Activated CD4-positive, alpha-beta T cell treated with anti-CD3 and anti-CD28 coated beads, Interleukin-2, amount 10 ng/mL, durations not matched to agents 7 days and 5 days (primary cell): Measurements from ENCODE around the gene SH2D3C. TPM values are rescaled to one million over a fixed set of nuclear protein-coding genes. Genes with fewer than 3 reads are reported as not detected.
"Not testable (repeated sequence)": the region's sequence is repeated elsewhere in the genome, so short reads cannot be mapped to it uniquely, and the experiment has no call there.

Experiments used
- CTCF ChIA-PET: fragments of 350-600 bp; sonication (Branson Sonifier 250); formaldehyde crosslinking; loops from one replicate; lab custom pipeline; 2021; ENCODE audit warnings: antibody characterized with exemption; lab: Charles Lee
- POLR2A ChIA-PET: fragments of 350-600 bp; sonication (Branson Sonifier 250); formaldehyde crosslinking; loops from one replicate; lab custom pipeline; 2021; ENCODE audit warnings: antibody characterized with exemption; lab: Charles Lee
- DNase-seq: peaks from one replicate; pipeline ENCODE4 v3.0.0-alpha.2; 2020
- H3K27ac Mint-ChIP-seq: one replicate; pipeline ENCODE4 v1.8.0; 2021; ENCODE audit warnings: mild to moderate bottlenecking, moderate library complexity, mixed read lengths
- H3K27me3 Mint-ChIP-seq: one replicate; pipeline ENCODE4 v1.8.0; 2021; ENCODE audit warnings: mixed read lengths
- H3K36me3 Mint-ChIP-seq: one replicate; pipeline ENCODE4 v1.8.0; 2021; ENCODE audit warnings: low read depth, mixed read lengths
- H3K4me1 Mint-ChIP-seq: one replicate; pipeline ENCODE4 v1.8.0; 2021; ENCODE audit warnings: mixed read lengths
- H3K4me3 Mint-ChIP-seq: one replicate; pipeline ENCODE4 v1.8.0; 2021; ENCODE audit warnings: mild to moderate bottlenecking, moderate library complexity, mixed read lengths
- H3K9me3 Mint-ChIP-seq: one replicate; pipeline ENCODE4 v1.8.0; 2021; ENCODE audit warnings: mixed read lengths
- total RNA-seq, 2 experiments: library from RNA; stranded (reverse); gene quantifications; one replicate each; pipeline ENCODE4 v1.2.3, GENCODE V29; 2021

SH2D3C gene
- total RNA-seq, 2 experiments from 2014 or later: 67.9 to 71.4 TPM

DNA sequence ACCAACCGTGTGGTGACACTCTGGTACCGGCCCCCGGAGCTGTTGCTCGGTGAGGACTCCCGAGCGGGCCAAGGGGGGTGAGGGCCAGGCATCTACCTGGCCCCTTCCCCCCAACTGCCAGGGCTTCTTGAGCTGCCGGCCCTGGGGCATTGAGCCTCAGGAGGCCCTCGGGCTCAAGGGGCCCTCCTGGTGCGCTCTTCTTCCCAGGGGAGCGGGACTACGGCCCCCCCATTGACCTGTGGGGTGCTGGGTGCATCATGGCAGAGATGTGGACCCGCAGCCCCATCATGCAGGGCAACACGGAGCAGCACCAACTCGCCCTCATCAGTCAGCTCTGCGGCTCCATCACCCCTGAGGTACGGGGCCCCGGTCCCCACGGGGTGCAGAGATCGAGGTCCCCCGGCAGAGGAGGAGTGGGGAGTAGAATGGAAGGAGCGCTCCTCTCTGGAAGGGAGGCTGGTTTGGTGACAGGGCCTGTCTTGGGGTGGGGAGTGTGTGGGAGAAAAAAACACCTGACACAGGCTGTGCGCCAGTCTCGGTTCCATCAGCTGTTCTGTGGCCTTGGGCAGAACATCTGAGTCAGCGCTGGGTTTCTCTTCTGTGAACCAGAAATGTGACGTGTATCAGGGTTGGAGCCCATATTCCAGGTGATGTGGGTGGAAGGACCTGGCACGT is 10.0 kb upstream of the SH2D3C start:
- DNase-seq: no peak
- Mint-ChIP-seq H3K36me3 (peaks cover 47% of the 10 kb centered on the region), H3K27me3 (no peaks in the 10 kb centered on the region), H3K9me3 (no peaks in the 10 kb centered on the region), H3K4me1 (peaks cover 49% of the 10 kb centered on the region), H3K4me3 (peak overlapping the region; percentile 15), H3K27ac (peak overlapping the region; percentile 36)
- ChIA-PET POLR2A (interaction anchor here (0.6 to 0.7 kb wide), 2 partner anchors 19 to 109 kb away, joined by 3 to 8 read pairs; no protein-coding TSS in a partner anchor), CTCF (interaction anchor here (1.1 to 5.6 kb wide), 5 partner anchors 9 to 133 kb away, joined by 3 to 31 read pairs (median 5); partner anchors contain the start of gene TOR2A)

DNA sequence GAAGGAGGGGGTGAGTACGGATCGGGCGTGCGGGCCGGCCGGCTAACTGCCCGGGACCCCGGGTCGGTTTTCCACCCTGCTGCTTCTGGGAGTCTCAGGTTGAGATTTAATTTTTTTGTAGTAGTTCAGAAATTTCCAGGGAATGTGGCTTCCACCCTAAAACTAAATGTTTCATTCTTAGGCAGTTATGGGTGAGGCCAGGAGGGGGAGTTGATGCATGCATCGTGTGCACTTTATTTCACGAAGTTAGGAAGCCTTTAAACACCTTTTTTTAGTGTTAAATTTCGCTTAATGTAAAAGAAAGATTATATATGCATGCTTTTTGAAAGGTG is 8.3 kb upstream of the SH2D3C start:
- CTCF ChIA-PET: interaction anchor here (1.4 to 5.6 kb wide), 2 partner anchors 52 to 83 kb away, joined by 10 to 31 read pairs; partner anchors contain the start of gene TOR2A
- Mint-ChIP-seq H3K4me3 (peak overlapping the region; percentile 96), H3K36me3 (peaks cover 42% of the 10 kb centered on the region), H3K27me3 (no peaks in the 10 kb centered on the region), H3K4me1 (peaks cover 65% of the 10 kb centered on the region), H3K9me3 (no peaks in the 10 kb centered on the region), H3K27ac (peak overlapping the region; percentile 86)
- POLR2A ChIA-PET: no interaction called here
- no peak for DNase-seq

DNA sequence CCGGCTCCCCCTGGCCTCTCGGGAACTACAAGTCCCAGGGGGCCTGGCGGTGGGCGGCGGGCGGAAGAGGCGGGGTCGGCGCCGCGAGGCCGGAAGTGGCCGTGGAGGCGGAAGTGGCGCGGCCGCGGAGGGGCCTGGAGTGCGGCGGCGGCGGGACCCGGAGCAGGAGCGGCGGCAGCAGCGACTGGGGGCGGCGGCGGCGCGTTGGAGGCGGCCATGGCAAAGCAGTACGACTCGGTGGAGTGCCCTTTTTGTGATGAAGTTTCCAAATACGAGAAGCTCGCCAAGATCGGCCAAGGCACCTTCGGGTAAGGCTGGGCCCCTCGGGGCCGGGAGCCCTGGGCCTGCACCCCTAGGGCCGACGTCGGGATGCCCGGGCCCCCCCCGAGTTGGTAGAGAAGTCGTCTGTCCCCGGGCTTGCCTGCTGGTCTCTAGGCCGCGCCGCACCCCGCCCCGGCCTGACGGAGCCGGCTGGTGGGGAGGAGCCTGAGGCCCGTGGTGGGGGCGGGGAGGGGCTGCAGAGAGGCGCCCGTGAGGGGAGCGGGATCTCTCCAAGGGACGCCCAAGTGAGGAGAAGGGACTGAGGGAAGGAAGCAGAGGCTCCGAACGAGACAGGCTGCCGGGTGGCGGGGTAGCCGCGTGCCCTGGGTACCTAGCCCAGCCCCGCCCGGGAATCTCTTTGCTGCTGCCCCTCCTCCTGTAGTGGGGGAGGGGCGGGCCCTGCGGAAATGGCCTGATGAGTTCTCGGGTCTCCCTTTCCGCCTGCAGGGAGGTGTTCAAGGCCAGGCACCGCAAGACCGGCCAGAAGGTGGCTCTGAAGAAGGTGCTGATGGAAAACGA is 7.7 kb upstream of the SH2D3C start, which contains the start of gene CDK9:
CDK9 (plus strand) TSS at position 102 of the 840 bp plus-strand sequence; CDS start at position 217, 115 bp downstream.
- peak within 1 kb of the TSS; percentile 96 for H3K4me3 Mint-ChIP-seq
- H3K9me3 Mint-ChIP-seq: no peaks in the 10 kb centered on the region
- peak within 1 kb of the TSS; percentile 96 for H3K27ac Mint-ChIP-seq
- peaks cover 71% of the 10 kb centered on the region for H3K4me1 Mint-ChIP-seq
- POLR2A ChIA-PET: no interaction called here
- H3K27me3 Mint-ChIP-seq: no peaks in the 10 kb centered on the region
- peak; percentile 91 for DNase-seq
- H3K36me3 Mint-ChIP-seq: peaks cover 39% of the 10 kb centered on the region
- CTCF ChIA-PET: interaction anchor here (0.6 to 5.6 kb wide), 12 partner anchors 10 to 144 kb away, joined by 3 to 31 read pairs (median 4); partner anchors contain the start of gene TOR2A

DNA sequence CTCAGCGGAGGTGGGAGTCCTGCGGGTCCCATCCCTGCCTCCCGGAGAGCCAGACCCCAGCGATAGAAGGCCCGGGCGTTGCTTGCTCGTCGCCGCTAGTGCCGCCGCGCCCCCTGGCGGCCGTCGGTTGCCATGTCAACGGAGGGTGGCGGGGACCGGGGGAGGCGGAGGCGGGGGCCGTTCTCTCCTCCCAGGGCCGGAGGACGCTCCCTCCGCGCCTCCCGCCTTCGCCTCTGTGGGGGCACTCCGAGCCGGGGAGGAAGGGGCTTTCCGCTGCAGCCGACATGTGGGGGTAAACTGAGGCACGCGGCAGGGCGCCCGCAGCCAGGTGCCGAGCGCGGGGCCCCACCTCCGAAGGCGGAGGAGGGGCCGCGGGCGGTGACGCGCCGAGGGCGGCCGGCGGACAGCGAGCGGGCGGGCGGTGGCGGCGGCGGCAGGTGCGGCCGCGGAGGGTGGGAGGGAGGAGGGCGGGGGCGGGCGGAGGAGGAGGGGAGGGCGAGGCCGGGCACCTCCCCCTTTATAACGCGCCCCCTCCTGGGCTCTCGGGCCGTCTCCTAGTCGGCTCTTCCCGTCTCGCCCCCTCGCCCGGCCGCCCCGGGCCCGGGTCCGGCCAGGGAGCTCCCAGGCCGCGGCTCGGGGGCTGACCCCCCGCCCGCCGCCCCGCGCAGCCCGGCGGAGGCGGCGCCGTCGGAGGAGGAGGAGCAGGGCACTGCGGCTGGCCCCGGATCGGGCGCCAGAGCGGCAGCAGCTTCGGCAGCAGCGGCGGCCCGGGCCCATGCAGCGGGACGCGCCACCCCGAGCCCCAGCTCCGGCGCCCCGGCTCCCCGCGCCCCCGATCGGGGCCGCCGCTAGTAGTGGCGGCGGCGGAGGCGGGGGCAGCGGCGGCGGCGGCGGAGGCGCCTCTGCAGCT is 6.8 kb upstream of the SH2D3C start:
- peaks cover 72% of the 10 kb centered on the region for H3K4me1 Mint-ChIP-seq
- ChIA-PET CTCF (interaction anchor here (0.6 to 5.6 kb wide), 22 partner anchors 9 to 933 kb away, joined by 3 to 31 read pairs (median 4); partner anchors contain the start of genes EEIG1 and TOR2A), POLR2A (interaction anchor here (0.7 kb wide), 1 partner anchor 50 kb away, joined by 3 read pairs; the partner anchor contains the start of gene TOR2A)
- H3K27ac Mint-ChIP-seq: peak overlapping the region; percentile 96
- H3K36me3 Mint-ChIP-seq: peaks cover 34% of the 10 kb centered on the region
- H3K4me3 Mint-ChIP-seq: peak overlapping the region; percentile 96
- DNase-seq: peak; percentile 90
- H3K27me3 Mint-ChIP-seq: no peaks in the 10 kb centered on the region
- no peaks in the 10 kb centered on the region for H3K9me3 Mint-ChIP-seq

DNA sequence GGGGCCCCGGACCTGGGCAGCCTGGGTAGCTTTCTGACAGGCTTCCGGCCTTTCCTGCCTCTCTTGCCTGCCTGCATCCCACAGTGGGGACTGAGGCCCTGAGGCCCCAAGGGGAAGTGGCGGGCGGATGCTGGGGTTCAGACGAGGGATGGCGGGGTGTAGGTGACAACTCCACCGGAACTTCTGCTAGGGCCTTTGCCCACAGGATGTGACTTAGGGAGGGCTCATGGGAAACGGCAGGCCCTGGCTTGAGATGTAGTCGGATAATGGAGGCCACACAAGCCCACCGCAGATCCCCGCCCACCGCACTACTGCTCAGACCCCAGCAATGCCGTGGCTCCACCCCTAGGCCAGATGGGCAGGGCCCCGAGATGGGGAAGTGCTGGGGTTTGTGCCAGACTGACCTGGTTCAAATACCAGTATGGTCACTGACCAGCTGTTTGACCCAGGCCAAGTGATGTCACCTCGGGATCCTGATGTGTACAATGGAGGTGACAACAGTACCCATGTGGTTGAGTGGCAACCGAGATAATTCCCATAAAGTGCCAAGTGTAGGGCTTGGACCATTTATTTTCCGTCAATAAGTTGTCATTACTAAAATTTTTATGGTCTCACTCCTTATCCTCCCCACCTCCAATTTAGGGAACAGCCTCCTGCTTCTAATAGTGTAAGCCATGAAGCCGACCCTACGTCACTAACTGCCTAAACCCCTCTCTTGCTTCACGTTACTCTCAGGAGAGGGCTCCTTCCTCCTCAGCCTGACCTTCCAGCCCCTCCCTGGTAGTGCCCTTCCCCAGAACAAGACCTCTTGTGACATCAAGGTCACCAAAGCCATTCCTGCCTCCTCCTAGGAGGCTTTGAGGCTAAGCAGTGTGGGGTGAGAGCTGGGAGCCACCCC is 4.9 kb upstream of the SH2D3C start:
- Mint-ChIP-seq H3K27ac (peak overlapping the region; percentile 96), H3K27me3 (no peaks in the 10 kb centered on the region), H3K4me1 (peaks cover 71% of the 10 kb centered on the region), H3K36me3 (peaks cover 18% of the 10 kb centered on the region), H3K9me3 (no peaks in the 10 kb centered on the region), H3K4me3 (peak overlapping the region; percentile 71)
- CTCF ChIA-PET: interaction anchor here (0.8 to 5.6 kb wide), 6 partner anchors 12 to 273 kb away, joined by 3 to 31 read pairs (median 8); partner anchors contain the start of gene TOR2A
- peak; percentile 86 for DNase-seq
- POLR2A ChIA-PET: no interaction called here

DNA sequence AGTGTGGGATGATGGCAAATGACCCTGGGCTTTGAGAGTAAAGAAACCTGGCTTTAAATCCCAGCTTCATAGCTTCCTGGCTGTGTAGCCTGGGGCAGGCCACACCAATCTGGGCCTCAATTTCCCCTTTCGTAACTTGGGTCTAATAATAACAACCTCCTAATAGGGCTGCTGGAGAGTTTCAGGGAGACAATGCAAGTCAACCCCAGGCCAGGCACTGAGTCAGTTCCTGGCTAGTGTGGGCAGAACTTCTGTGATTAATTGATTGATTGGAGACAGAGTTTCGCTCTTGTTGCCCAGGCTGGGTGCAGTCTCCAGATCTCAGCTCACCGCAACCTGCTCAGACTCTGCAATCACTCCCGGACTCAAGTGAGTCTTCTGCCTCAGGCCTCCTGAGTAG is 3.3 kb upstream of the SH2D3C start:
- no peak for DNase-seq
- Mint-ChIP-seq H3K9me3 (no peaks in the 10 kb centered on the region), H3K36me3 (peaks cover 17% of the 10 kb centered on the region), H3K4me3 (peak overlapping the region; percentile 30), H3K27ac (peak overlapping the region; percentile 87), H3K4me1 (peaks cover 63% of the 10 kb centered on the region), H3K27me3 (no peaks in the 10 kb centered on the region)
- ChIA-PET CTCF (interaction anchor here (2.2 kb wide), 1 partner anchor 47 kb away, joined by 11 read pairs; the partner anchor contains the start of gene TOR2A), POLR2A (no interaction called here)

DNA sequence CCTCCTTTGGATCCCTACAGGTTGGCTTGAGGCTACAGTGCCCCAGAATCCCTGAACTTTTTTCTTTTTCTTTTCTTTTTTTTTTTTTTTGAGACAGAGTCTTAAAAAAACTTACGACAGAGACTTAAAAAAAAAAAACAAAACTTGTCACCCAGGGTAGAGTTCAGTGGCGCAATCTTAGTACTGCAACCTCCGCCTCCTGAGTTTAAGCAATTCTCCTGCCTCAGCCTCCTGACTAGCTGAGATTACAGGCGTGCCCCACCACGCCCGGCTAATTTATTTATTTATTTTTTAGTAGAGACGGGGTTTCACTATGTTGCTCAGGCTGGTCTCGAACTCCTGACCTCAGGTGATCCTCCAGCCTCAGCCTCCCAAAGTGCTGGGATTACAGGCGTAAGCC is 2.4 kb upstream of the SH2D3C start:
- H3K27me3 Mint-ChIP-seq, DNase-seq, H3K4me3 Mint-ChIP-seq, H3K9me3 Mint-ChIP-seq, POLR2A ChIA-PET: not testable (repeated sequence)
- Mint-ChIP-seq H3K27ac (peak overlapping the region; percentile 87), H3K4me1 (peaks cover 65% of the 10 kb centered on the region), H3K36me3 (peaks cover 20% of the 10 kb centered on the region)
- CTCF ChIA-PET: interaction anchor here (0.6 to 3.4 kb wide), 4 partner anchors 7 to 200 kb away, joined by 3 to 25 read pairs (median 4); partner anchors contain the start of gene TOR2A

DNA sequence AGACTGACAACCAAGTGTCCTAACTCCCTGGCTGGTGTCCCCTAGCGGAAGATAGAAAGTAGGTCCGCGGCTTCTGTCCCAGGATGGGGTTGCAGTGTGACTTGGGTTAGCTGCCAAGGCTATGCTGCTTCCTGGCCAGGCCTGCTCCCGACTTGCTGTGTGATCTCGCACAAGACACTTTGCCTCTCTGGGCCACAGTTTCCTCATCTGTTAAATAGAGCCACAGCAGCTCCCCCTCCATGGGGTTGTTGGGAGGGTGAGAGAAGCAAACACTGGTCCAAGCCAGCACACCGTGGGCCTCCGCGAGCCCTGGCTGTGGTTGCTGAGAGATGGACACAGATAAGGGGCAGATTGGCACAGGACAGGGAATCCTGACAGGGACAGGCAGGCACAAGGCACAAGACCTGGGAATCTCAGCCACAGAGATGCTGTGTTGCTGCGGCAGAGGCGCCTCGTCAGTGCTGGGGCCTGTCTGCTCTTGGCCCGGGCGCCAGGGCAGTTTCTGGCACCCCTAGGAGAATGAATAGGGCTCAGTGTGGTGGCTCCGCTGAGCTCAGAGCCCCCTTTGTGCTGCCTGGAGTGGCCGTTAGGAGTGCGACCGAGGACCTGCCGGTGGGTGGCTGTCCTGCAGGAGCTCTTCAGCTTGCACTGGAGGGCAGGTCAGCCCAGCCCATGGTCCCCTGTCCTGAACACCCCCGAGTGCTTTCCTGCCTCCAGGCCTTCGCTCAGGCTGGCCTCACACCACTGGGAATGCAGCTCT is 1.8 kb upstream of the SH2D3C start:
- Mint-ChIP-seq H3K9me3 (no peaks in the 10 kb centered on the region), H3K27me3 (no peaks in the 10 kb centered on the region), H3K4me3 (no peak overlapping the region), H3K36me3 (peaks cover 20% of the 10 kb centered on the region), H3K27ac (peak overlapping the region; percentile 97), H3K4me1 (peaks cover 65% of the 10 kb centered on the region)
- CTCF ChIA-PET: interaction anchor here (0.6 to 3.4 kb wide), 8 partner anchors 8 to 199 kb away, joined by 3 to 25 read pairs (median 4); partner anchors contain the start of gene TOR2A
- no peak for DNase-seq
- POLR2A ChIA-PET: no interaction called here

DNA sequence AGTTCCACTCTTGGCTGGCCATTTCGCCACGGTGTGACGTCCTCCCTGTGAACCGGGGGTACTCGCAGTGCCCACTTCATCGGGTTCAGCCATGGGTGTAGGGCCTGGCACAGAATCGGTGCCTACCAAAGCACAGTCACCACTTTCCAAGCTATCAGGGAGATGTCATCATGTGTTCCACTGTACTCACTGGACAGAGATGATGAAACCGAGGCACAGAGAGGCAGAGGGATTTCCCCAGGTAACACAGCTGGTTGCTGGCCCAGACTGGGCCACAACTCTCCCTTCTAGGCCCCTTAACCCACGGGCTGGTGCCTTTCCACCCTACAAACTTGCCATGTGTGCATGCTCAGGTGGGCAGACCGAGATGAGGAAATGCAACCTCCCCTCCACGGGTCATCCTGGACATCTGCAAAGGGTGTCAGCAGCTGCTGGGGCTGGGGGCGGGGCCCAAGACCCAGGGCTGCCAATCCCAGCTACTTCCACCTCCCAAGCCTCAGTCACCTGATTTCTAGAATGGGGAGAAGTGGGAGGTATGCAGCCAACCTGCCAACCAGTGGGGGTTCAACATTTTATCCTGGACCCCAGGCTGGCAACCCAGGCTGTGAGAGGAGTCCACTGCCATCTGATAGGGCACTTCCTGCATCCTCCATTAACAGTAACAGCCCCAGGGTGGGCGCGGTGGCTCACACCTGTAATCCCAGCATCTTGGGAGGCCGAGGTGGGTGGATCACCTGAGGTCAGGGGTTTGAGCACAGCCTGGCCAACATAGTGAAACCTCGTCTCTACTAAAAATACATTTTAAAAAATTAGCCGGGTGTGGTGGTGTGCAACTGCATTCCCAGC is 893 bp upstream of the SH2D3C start:
- H3K36me3 Mint-ChIP-seq: peaks cover 26% of the 10 kb centered on the region
- H3K27me3 Mint-ChIP-seq: no peaks in the 10 kb centered on the region
- H3K4me1 Mint-ChIP-seq: peaks cover 66% of the 10 kb centered on the region
- ChIA-PET POLR2A (no interaction called here), CTCF (interaction anchor here (0.6 to 3.4 kb wide), 10 partner anchors 9 to 164 kb away, joined by 3 to 25 read pairs (median 4); partner anchors contain the start of gene TOR2A)
- peak; percentile 56 for DNase-seq
- H3K27ac Mint-ChIP-seq: peak overlapping the region; percentile 97
- no peaks in the 10 kb centered on the region for H3K9me3 Mint-ChIP-seq
- H3K4me3 Mint-ChIP-seq: peak overlapping the region; percentile 100
